ENCODE measurements around the gene SLC27A2.

Gene SLC27A2

DNA sequence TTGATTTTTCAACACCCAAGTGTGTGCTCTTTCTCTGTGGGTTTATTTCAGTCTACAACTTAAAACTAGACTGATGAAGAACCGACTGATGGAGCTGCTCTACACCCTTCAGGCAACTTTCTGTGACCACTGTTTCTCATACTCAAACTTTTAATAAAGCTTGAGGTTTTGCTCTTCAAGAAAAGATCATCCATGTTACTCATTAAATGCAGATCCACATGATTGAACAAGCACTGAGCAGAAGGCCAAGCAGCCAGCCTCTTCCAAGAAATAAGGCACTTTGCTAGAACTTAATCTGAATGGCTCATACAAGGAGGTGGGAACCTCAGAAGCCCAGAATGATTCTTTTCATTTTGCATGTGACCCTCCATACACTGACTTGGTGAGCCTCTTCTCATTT lies 8.7 kb downstream of the SLC27A2 start:
- no peak for DNase-seq (ENCODE audit: low read depth in 2 of 2)

DNA sequence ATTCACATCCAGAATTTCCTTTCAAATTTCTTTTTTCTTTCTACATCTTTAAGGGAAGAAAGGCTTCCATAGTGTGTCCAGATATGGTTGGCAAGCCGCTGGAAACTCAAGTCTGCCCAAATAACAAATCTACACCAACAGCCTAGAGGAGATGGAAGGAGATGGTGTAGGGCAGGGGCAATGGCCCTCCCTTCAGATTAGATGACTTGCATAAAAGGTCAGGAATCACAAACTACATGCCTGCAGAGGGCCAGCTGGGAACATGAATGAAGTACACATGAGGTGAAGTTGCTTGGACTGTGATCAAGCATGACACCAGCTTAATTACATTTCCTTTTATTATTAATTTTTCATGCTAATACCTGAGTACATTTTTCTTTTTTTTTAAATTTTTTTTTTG lies 10.2 kb downstream of the SLC27A2 start:
- DNase-seq (ENCODE audit: low read depth in 2 of 2) = no peak

- DNase-seq (ENCODE audit: low read depth in 2 of 2) = no peak
Observed at GRCh38 chr15:50192926-50193620, 11.1 kb downstream of the SLC27A2 start.

GRCh38 chr15:50202003-50202402 lies 20.0 kb downstream of the SLC27A2 start:
- DNase-seq (ENCODE audit: low read depth in 2 of 2) = no peak

GRCh38 chr15:50206020-50206419 lies 24.0 kb downstream of the SLC27A2 start:
- DNase-seq (ENCODE audit: low read depth in 2 of 2) = no peak

DNA sequence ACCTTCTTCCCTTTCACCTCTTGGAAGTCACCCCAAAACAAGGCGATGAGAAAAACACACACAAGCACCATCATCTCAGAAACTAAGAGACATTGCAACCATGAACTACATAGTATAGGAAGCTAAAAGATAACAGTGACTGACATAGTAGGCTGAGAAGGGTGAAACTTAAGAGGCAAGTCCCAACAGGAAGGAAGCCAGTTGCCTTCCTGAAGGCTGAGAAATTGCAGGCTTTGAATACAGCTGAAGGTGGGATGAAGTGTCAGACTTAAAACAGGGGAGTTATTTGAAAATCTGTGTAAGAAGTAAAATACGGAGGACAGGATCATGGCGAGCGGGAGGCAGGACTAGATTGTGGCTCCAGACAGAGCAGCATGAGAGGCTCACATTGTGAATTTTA lies 27.8 kb downstream of the SLC27A2 start:
- no peak for DNase-seq (ENCODE audit: low read depth in 2 of 2)

DNA sequence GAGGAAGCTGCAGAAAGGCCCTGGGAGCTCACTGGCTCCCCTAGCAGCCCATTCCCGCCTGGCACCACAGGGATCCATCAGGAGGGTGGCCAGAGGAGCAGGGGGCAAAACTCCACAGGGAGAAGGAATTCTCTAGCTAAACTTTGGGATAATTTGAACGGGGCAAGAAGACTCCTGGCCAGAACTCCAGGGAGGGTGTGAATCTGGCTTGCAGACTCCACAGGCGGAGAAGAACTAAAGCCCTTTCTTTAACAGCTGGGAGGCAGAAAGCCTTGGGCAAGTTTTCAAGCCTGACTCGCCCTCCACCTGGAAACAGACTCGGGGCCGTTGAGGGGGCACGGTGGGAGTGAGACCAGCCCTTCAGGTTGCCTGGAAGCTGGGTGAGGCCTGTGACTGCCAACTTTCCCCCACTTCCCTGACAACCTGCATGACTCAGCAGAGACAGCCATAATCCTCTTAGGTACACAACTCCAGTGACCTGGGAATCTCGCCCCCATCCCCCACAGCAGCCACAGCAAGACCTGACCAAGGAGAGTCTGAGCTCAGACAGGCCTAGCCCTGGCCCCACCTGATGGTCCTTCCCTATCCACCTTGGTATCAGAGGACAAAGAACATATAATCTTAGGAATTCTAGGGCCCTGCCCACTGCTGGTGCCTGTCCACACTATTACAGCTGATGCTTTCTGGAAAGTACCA lies 28.6 kb downstream of the SLC27A2 start:
- DNase-seq (ENCODE audit: low read depth in 2 of 2) = no peak

DNA sequence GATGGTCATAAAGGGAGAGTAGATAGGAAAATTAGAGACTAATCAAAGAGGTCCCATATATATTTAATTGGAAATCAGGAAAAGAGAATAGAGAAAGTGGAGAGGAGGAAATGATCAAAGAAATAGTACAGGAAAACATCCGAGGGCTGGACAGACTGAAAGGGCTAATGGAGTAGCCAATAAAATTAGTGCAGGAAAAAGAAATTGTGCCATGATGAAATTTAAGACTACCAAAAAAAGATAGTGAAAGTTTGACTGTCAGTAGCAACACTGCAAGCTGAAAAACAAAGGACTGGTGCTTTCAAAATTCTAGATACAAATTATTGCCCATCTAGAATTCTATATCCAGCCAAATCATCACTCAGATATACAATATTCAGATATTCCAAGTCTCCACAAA lies 36.3 kb downstream of the SLC27A2 start:
- no peak for DNase-seq (ENCODE audit: low read depth in 2 of 2)

DNA sequence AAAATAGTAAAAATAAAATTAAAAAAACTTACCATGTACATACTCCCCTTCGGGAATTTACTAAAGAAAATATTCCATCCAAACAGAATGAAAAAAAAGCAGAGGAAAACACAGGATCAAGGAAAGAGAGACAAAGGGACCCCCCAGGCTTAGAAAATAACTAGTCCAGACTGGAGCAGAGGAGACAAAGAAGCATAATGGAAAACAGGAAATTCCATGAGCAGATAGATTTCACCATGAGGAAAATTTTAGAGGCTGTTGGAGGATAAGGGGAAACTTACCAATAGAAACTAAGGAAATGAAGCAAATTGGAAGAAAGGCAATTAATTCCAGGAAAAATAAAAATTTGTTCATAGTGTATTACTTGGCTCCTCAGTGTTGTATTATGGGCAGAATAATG lies 36.7 kb downstream of the SLC27A2 start:
- DNase-seq (ENCODE audit: low read depth in 2 of 2) = no peak

GRCh38 chr15:50219820-50220219 lies 37.8 kb downstream of the SLC27A2 start:
- no peak for DNase-seq (ENCODE audit: low read depth in 2 of 2)

GRCh38 chr15:50222181-50222580 lies 40.2 kb downstream of the SLC27A2 start:
- DNase-seq (ENCODE audit: low read depth in 2 of 2) = no peak

DNA sequence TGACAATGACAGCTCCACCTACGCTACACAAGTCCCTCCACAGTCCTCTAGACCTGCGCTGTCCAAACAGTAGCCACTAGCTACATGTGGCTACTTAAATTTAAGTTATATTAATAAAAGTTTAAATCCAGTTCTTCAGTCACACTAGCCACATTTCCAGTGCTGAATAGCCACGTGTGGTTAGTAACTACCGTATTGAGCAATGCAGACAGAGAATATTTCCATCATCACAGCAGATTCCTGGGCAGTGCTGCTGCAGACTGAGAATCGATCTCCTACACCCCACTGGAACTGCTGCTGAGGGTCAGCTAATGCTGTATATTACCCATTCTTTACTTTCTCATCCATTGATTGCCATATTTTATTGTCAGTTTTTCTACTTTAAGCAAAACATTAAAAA lies 42.6 kb downstream of the SLC27A2 start:
- DNase-seq (ENCODE audit: low read depth in 2 of 2) = no peak

- no peak for DNase-seq (ENCODE audit: low read depth in 2 of 2)
Observed at GRCh38 chr15:50225057-50225456, 43.1 kb downstream of the SLC27A2 start.

DNA sequence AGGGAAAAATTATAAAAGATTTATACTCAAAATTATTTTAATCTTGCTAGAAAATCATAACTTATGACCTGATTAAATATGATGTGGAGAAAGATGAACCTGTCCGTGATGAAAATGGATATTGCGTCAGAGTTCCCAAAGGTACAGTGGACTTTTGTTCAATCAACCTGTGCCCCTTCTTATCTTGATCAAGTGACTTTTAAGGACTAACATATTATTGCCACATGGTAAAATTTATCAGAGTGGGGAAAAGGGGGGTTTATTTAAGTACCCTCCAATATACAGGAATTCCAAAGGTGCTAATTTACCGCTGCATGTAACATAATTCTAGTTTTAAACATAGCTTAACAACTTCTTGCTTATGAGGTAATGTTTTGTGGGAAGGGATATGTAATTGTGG lies 43.9 kb downstream of the SLC27A2 start:
- DNase-seq (ENCODE audit: low read depth in 2 of 2) = no peak

DNA sequence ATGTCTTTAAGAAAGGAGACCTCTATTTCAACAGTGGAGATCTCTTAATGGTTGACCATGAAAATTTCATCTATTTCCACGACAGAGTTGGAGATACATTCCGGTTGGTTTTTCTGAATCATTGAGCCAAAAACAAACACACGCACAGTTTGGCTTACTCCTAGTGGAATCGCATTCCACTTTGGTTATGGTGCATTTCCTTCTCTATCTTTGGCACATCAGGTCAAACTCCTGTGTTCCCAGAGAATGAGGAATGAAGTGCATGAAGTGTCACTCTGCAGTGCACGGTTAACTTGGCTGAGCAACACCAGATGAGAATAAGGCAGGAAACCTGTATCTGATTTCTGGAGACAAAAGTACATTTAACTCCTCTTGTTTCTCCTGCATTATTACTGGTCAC lies 45.1 kb downstream of the SLC27A2 start:
- peak in 1 of 2 experiments; percentile 4 for DNase-seq (ENCODE audit: low read depth in 2 of 2)

GRCh38 chr15:50228866-50229265 lies 46.9 kb downstream of the SLC27A2 start:
- no peak for DNase-seq (ENCODE audit: low read depth in 2 of 2)

DNA sequence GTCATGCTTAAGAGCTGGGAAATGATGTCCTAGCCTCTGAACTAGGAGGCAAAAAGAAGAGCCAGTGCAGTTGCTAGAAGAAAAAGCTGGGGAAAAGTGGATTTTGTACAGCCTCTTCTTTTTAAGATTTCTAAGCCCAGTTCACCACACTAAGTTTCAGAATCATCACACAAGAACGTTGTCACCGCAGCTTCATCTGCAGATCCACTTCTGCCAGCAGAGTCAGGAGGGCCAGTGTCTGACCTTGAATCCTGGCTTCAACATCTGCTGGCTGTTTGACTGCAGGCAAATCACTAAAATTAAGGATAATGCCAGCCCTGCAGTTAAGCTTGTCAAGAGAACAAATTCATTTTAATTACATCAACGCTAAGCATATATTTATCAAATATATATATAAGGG lies 47.3 kb downstream of the SLC27A2 start:
- DNase-seq (ENCODE audit: low read depth in 2 of 2) = no peak

GRCh38 chr15:50231761-50232160 lies 49.8 kb downstream of the SLC27A2 start:
- no peak for DNase-seq (ENCODE audit: low read depth in 2 of 2)

DNA sequence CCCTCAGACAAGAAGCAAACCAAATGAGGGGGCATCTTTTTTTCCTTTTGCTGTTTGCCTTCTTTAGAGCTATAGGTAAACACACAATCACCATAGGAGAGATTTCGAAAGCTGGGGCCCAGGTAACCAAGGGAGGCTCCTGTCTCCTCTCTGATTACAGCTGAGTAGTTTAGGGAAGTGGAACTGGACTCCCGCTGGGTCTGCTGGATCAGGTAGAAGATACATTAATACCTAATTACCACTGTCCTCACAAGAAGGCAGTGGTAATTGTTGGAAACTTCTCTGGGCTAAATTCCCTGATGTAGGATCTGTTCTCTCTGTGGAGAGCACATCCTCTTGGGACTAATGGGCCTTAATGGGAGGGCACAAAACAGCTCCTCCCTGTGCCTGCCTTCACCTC lies 50.8 kb downstream of the SLC27A2 start:
- no peak for DNase-seq (ENCODE audit: low read depth in 2 of 2)

GRCh38 chr15:50233192-50233736 lies 51.3 kb downstream of the SLC27A2 start:
- DNase-seq (ENCODE audit: low read depth in 2 of 2) = no peak

DNA sequence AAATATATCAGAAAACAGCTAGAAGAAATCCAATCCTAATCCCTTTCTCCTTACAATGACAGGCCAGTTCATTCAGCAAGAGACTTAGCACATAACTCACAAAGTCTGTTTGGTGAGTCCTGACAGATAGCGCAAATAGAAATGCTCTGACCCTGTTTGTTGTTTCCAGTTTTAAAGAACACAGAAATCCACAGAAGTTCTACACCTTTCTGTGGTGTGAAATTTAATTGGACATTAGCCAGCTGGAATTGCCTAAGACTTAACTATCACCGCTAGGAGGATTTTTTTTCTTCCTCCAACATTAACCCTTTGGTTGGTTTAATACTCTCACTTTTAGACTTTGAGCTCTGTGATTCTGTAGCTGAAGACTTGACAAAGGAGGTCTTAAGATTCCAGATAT lies 52.8 kb downstream of the SLC27A2 start:
- DNase-seq (ENCODE audit: low read depth in 2 of 2) = no peak

DNA sequence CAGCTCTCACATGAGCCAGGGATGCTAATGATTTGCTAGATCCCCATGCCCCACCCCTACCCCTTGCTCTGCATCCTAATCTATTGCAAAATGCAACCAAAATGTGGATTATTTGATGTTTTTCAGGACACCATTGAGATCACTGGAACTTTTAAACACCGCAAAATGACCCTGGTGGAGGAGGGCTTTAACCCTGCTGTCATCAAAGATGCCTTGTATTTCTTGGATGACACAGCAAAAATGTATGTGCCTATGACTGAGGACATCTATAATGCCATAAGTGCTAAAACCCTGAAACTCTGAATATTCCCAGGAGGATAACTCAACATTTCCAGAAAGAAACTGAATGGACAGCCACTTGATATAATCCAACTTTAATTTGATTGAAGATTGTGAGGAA lies 53.8 kb downstream of the SLC27A2 start:
- DNase-seq (ENCODE audit: low read depth in 2 of 2) = no peak

GRCh38 chr15:50236433-50236832 lies 54.4 kb downstream of the SLC27A2 start:
- DNase-seq (ENCODE audit: low read depth in 2 of 2) = no peak

Data from fibroblast of skin of left biceps (primary cell).